ENCODE measurements around the gene PLCL2.

PLCL2 gene

DNA sequence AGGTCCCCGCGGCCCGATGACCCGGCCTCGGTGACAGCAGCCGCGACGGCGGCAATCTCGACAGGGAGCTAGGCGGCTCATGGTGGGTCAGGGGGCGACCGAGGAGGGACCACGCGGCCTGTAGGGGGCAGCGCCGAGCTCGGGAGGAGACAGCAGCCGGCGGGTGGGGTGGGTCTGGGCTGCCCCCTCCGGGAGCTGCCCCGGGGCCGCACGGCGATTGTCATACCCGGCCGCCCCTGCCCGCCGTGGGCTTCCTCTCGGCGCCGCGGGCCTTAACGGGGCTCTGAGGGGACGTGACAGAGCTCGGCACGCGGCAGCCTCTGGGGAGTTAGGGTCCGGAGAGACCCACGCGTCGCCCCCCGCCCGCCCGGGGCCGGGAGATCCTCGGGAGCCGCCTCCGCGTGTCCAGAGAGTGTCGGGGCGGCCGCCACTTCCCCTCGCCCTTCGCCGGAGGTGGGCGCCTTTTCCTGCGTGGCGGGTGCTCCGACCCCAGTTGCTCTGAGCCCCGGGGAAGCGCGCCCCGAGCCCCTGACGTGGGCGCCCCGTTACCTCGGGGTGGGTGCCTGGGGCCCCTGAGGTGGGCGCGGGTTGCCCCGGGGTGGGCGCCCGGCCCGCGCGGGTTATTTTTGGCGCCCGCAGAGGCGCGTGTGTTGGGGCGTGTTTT, 539 bp upstream of the PLCL2 start:
- POLR2A ChIA-PET = interaction anchor here (0.6 to 0.7 kb wide), 4 partner anchors 87 to 456 kb away, joined by 3 read pairs; no protein-coding TSS in a partner anchor
- H3K4me1 ChIP-seq (ENCODE audit: control extremely low read depth in 1 of 4, control insufficient read depth in 4 of 4, insufficient read depth in 4 of 4, low read length in 3 of 4) = peaks cover 11 to 34% (median 31%) of the 10 kb centered on the region in 4 experiments
- peak overlapping the region; percentile 77 to 97 (median 88) for H3K4me3 ChIP-seq (ENCODE audit: control insufficient read depth in 1 of 7, extremely low read depth in 1 of 7, insufficient read depth in 4 of 7, low read depth in 2 of 7, low read length in 6 of 7)
- H3K27ac ChIP-seq (ENCODE audit: insufficient read depth in 1 of 2, low read depth in 1 of 2, low read length in 2 of 2, poor library complexity in 1 of 2, severe bottlenecking in 2 of 2) = peak overlapping the region; percentile 62 to 76
- WGBS (ENCODE audit: insufficient coverage) = 6% methylated on average over 63 of the region's 81 CpGs
- CTCF ChIA-PET = interaction anchor here (0.7 to 2.1 kb wide), 30 partner anchors 9 to 349 kb away, joined by 3 to 10 read pairs (median 4); no protein-coding TSS in a partner anchor
- H3K9me3 ChIP-seq (ENCODE audit: control extremely low read depth in 1 of 5, control insufficient read depth in 4 of 5, insufficient read depth in 2 of 5, low read depth in 1 of 5, low read length in 4 of 5) = no peaks in the 10 kb centered on the region
- peak; percentile 83 to 88 (median 88) for DNase-seq
- no peaks in the 10 kb centered on the region for H3K36me3 ChIP-seq (ENCODE audit: control insufficient read depth in 4 of 4, insufficient read depth in 4 of 4, low read length in 3 of 4)
- no peaks in the 10 kb centered on the region for H3K27me3 ChIP-seq (replicated peaks in 2 of 5; ENCODE audit: control insufficient read depth in 4 of 5, insufficient read depth in 5 of 5, low read length in 4 of 5)

DNA sequence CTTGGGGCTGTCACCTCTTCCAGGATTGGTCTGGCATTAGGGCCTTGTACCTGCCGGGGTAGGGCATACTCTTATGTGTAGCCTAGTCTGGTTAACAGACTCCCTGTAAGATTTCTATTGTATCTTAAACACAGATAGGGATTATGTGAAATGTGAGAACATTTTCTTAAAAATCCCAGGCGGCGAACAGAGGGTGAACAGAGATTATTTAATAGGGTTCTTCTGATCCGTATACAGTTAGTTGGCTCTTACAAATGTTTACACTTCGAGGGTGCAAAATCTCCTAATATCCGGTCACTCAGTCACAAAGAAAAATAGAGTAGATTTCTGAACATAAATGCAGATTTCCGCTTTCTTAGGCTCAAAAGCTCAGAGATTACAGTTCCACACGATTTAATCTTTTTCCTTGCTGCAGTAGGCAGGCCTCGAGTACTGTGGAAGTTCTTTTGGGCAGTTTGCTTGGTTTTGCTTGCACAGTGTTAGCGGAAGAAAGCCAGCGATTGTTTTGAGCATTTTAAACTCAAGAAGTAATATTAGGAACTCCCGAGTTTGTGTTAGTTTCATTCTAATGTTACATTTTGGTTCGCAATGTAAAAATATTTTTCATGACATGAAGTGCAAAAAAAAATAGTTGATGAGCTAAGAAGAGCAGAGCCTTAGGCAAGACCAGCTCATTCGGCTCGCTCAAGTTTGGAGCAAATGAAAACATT, 993 bp downstream of the PLCL2 start:
- DNase-seq = peak in 1 of 3 donors; percentile 50

DNA sequence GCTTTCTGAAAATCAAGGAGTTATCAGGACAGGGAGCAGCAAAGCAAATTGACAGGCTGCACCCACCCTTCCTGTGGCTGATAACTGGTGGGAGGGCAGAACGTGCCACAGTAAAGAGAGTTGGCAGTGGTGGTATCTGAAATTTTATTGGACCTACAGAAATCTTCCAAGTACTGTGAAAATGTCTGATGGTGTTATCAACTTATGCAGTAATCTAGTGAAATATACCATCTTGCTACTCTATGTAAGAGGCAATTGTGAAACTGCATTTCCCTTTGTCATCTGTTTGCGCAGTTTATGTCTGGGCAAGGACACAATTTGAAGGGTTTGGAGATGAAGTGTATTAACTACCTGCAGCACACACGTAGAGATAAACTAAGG, 1.5 kb downstream of the PLCL2 start:
- ChIA-PET CTCF (interaction anchor here (0.8 to 2.0 kb wide), 7 partner anchors 11 to 99 kb away, joined by 3 to 9 read pairs (median 3); no protein-coding TSS in a partner anchor), POLR2A (interaction anchor here (1.5 kb wide), 1 partner anchor 31 kb away, joined by 3 read pairs; no protein-coding TSS in a partner anchor)
- H3K4me1 ChIP-seq (ENCODE audit: control extremely low read depth in 1 of 4, control insufficient read depth in 4 of 4, insufficient read depth in 4 of 4, low read length in 3 of 4) = peaks cover 24 to 54% (median 40%) of the 10 kb centered on the region in 4 experiments
- no CpG with 5 or more reads among the region's 3 CpGs for WGBS (ENCODE audit: insufficient coverage)
- no peaks in the 10 kb centered on the region for H3K36me3 ChIP-seq (ENCODE audit: control insufficient read depth in 4 of 4, insufficient read depth in 4 of 4, low read length in 3 of 4)
- peak; percentile 25 to 74 (median 48) for DNase-seq
- H3K9me3 ChIP-seq (ENCODE audit: control extremely low read depth in 1 of 5, control insufficient read depth in 4 of 5, insufficient read depth in 2 of 5, low read depth in 1 of 5, low read length in 4 of 5) = no peaks in the 10 kb centered on the region
- H3K4me3 ChIP-seq (ENCODE audit: control insufficient read depth in 1 of 7, extremely low read depth in 1 of 7, insufficient read depth in 4 of 7, low read depth in 2 of 7, low read length in 6 of 7) = peak overlapping the region in 6 of 7 experiments; percentile 77 to 97 (median 90)
- no peaks in the 10 kb centered on the region for H3K27me3 ChIP-seq (replicated peaks in 2 of 5; ENCODE audit: control insufficient read depth in 4 of 5, insufficient read depth in 5 of 5, low read length in 4 of 5)
- peak overlapping the region; percentile 51 to 88 for H3K27ac ChIP-seq (ENCODE audit: insufficient read depth in 1 of 2, low read depth in 1 of 2, low read length in 2 of 2, poor library complexity in 1 of 2, severe bottlenecking in 2 of 2)

More for the DNA sequence above, 993 bp downstream of the PLCL2 start:
- H3K9me3 ChIP-seq (ENCODE audit: control extremely low read depth in 1 of 5, control insufficient read depth in 4 of 5, insufficient read depth in 2 of 5, low read depth in 1 of 5, low read length in 4 of 5) = no peaks in the 10 kb centered on the region
- ChIA-PET CTCF (interaction anchor here (1.0 to 2.0 kb wide), 9 partner anchors 11 to 99 kb away, joined by 3 to 9 read pairs (median 3); no protein-coding TSS in a partner anchor), POLR2A (interaction anchor here (1.5 kb wide), 1 partner anchor 31 kb away, joined by 3 read pairs; no protein-coding TSS in a partner anchor)
- H3K4me3 ChIP-seq (ENCODE audit: control insufficient read depth in 1 of 7, extremely low read depth in 1 of 7, insufficient read depth in 4 of 7, low read depth in 2 of 7, low read length in 6 of 7) = peak overlapping the region; percentile 77 to 97 (median 88)
- peaks cover 18 to 49% (median 36%) of the 10 kb centered on the region in 4 experiments for H3K4me1 ChIP-seq (ENCODE audit: control extremely low read depth in 1 of 4, control insufficient read depth in 4 of 4, insufficient read depth in 4 of 4, low read length in 3 of 4)
- H3K36me3 ChIP-seq (ENCODE audit: control insufficient read depth in 4 of 4, insufficient read depth in 4 of 4, low read length in 3 of 4) = no peaks in the 10 kb centered on the region
- WGBS (ENCODE audit: insufficient coverage) = 0% methylated on average over 11 of the region's 15 CpGs
- no peaks in the 10 kb centered on the region for H3K27me3 ChIP-seq (replicated peaks in 2 of 5; ENCODE audit: control insufficient read depth in 4 of 5, insufficient read depth in 5 of 5, low read length in 4 of 5)
- H3K27ac ChIP-seq (ENCODE audit: insufficient read depth in 1 of 2, low read depth in 1 of 2, low read length in 2 of 2, poor library complexity in 1 of 2, severe bottlenecking in 2 of 2) = peak overlapping the region; percentile 51 to 88

DNA sequence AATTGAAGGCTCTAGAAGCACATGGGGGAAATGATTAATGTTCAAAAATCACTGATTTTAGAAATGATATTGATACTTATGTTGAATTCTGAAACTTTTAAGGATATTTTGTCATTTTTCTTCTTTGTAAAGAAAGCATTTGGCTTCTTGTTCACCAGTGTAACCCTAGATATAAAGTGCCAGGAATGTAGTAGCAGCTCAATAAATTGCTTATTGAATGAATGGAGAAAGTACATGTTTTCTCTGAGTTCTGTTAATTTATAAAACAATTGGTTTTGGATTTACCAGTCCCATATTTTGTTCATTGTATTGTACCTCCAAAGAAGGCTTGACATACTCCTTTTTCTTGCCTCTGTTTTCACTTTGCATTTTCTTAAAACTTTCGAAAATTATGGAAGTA, 2.4 kb downstream of the PLCL2 start:
- Histone ChIP-seq H3K36me3 (ENCODE audit: control insufficient read depth in 4 of 4, insufficient read depth in 4 of 4, low read length in 3 of 4) (no peaks in the 10 kb centered on the region), H3K9me3 (ENCODE audit: control extremely low read depth in 1 of 5, control insufficient read depth in 4 of 5, insufficient read depth in 2 of 5, low read depth in 1 of 5, low read length in 4 of 5) (no peaks in the 10 kb centered on the region), H3K27me3 (replicated peaks in 2 of 5; ENCODE audit: control insufficient read depth in 4 of 5, insufficient read depth in 5 of 5, low read length in 4 of 5) (no peaks in the 10 kb centered on the region), H3K4me3 (ENCODE audit: control insufficient read depth in 1 of 7, extremely low read depth in 1 of 7, insufficient read depth in 4 of 7, low read depth in 2 of 7, low read length in 6 of 7) (peak overlapping the region in 5 of 7 experiments; percentile 77 to 97 (median 91)), H3K4me1 (ENCODE audit: control extremely low read depth in 1 of 4, control insufficient read depth in 4 of 4, insufficient read depth in 4 of 4, low read length in 3 of 4) (peaks cover 29 to 61% (median 46%) of the 10 kb centered on the region in 4 experiments), H3K27ac (ENCODE audit: insufficient read depth in 1 of 2, low read depth in 1 of 2, low read length in 2 of 2, poor library complexity in 1 of 2, severe bottlenecking in 2 of 2) (peak overlapping the region; percentile 51 to 88)
- POLR2A ChIA-PET = no interaction called here
- CTCF ChIA-PET = interaction anchor here (0.8 to 1.3 kb wide), 2 partner anchors 51 to 98 kb away, joined by 3 read pairs; no protein-coding TSS in a partner anchor
- no peak for DNase-seq
- no CpG with 5 or more reads among the region's 1 CpG for WGBS (ENCODE audit: insufficient coverage)

DNA sequence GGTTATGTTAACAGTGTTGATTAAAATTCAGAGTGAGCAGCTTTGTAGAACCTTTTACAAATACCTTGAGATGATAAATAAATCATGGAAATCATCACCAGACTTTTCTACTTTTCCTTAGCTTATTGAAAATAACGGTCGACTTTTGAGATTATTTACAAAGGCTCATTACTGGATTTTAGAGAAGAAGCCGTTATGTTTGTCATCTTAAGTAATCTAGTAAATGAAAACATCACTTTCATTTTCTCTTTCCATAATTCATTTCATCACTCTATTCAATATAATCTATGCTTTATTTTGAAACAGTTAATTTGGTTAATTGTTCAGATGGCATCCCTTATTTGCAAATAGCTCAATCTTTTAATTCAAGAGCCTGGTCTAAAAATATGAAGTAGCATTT, 3.6 kb downstream of the PLCL2 start:
- peak in 1 of 3 donors; percentile 35 for DNase-seq
- WGBS (ENCODE audit: insufficient coverage) = no CpG with 5 or more reads among the region's 3 CpGs
- Histone ChIP-seq H3K27ac (ENCODE audit: insufficient read depth in 1 of 2, low read depth in 1 of 2, low read length in 2 of 2, poor library complexity in 1 of 2, severe bottlenecking in 2 of 2) (peak overlapping the region; percentile 71 to 88), H3K27me3 (replicated peaks in 2 of 5; ENCODE audit: control insufficient read depth in 4 of 5, insufficient read depth in 5 of 5, low read length in 4 of 5) (no peaks in the 10 kb centered on the region), H3K9me3 (ENCODE audit: control extremely low read depth in 1 of 5, control insufficient read depth in 4 of 5, insufficient read depth in 2 of 5, low read depth in 1 of 5, low read length in 4 of 5) (no peaks in the 10 kb centered on the region), H3K4me3 (ENCODE audit: control insufficient read depth in 1 of 7, extremely low read depth in 1 of 7, insufficient read depth in 4 of 7, low read depth in 2 of 7, low read length in 6 of 7) (peak overlapping the region in 5 of 7 experiments; percentile 53 to 97 (median 60)), H3K4me1 (ENCODE audit: control extremely low read depth in 1 of 4, control insufficient read depth in 4 of 4, insufficient read depth in 4 of 4, low read length in 3 of 4) (peaks cover 29 to 65% (median 49%) of the 10 kb centered on the region in 4 experiments), H3K36me3 (ENCODE audit: control insufficient read depth in 4 of 4, insufficient read depth in 4 of 4, low read length in 3 of 4) (no peaks in the 10 kb centered on the region)
- CTCF ChIA-PET = interaction anchor here (0.8 to 1.3 kb wide), 3 partner anchors 16 to 340 kb away, joined by 3 to 4 read pairs (median 3); no protein-coding TSS in a partner anchor
- POLR2A ChIA-PET = no interaction called here

DNA sequence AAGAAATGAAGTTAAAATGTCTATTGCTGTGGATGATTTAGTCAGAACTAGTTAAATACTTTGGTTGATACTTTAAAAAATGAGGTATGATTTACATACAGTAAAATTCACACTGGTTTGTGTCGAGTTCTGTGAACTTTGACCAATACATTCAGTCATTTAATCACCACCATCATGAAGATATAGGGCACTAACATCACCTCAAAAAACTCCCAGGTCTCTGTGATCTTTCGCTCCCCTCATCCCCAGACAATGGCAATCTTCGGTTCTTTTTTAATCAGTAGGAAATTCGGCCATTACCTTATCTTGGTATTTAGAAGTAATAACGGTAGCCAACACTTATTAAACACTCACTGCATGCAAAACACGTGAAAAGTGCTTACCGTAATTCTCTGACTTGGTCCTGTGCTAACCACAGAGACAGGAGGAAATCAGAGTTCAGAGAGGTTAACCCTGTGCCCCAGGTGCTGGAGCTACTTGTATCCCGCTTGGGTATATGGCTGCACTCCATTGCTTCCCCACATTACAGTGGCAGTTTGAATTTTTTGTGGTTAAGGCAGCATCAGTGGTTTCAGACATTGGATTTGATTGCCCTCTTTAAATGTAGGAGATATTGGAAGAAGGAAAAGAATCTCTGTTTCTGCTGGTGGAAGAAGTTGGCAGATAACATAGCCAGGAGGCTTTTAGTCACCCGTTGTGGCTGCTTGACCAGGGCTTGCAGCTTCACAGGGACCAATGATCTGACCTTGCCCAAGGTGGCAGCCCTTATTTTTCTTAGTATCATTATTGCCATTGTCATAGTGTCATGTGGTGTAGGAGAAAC, 4.2 kb downstream of the PLCL2 start:
- POLR2A ChIA-PET = no interaction called here
- Histone ChIP-seq H3K4me3 (ENCODE audit: control insufficient read depth in 1 of 7, extremely low read depth in 1 of 7, insufficient read depth in 4 of 7, low read depth in 2 of 7, low read length in 6 of 7) (peak overlapping the region in 4 of 7 experiments; percentile 26 to 97 (median 74)), H3K4me1 (ENCODE audit: control extremely low read depth in 1 of 4, control insufficient read depth in 4 of 4, insufficient read depth in 4 of 4, low read length in 3 of 4) (peaks cover 29 to 64% (median 50%) of the 10 kb centered on the region in 4 experiments), H3K36me3 (ENCODE audit: control insufficient read depth in 4 of 4, insufficient read depth in 4 of 4, low read length in 3 of 4) (no peaks in the 10 kb centered on the region), H3K27ac (ENCODE audit: insufficient read depth in 1 of 2, low read depth in 1 of 2, low read length in 2 of 2, poor library complexity in 1 of 2, severe bottlenecking in 2 of 2) (peak overlapping the region; percentile 71 to 88), H3K27me3 (replicated peaks in 2 of 5; ENCODE audit: control insufficient read depth in 4 of 5, insufficient read depth in 5 of 5, low read length in 4 of 5) (no peaks in the 10 kb centered on the region), H3K9me3 (ENCODE audit: control extremely low read depth in 1 of 5, control insufficient read depth in 4 of 5, insufficient read depth in 2 of 5, low read depth in 1 of 5, low read length in 4 of 5) (no peaks in the 10 kb centered on the region)
- CTCF ChIA-PET = interaction anchor here (0.6 to 1.3 kb wide), 5 partner anchors 10 to 339 kb away, joined by 3 to 4 read pairs (median 3); no protein-coding TSS in a partner anchor
- 35% methylated on average over 7 of the region's 9 CpGs for WGBS (ENCODE audit: insufficient coverage)
- peak in 2 of 3 donors; percentile 56 to 67 for DNase-seq
